ENCODE data around the gene LCE3C. TPM values are rescaled to one million over a fixed set of nuclear protein-coding genes. Genes with fewer than 3 reads are reported as not detected.

Gene LCE3C
- total and polyA plus RNA-seq, 4 experiments from 2014 or later = not detected

DNA sequence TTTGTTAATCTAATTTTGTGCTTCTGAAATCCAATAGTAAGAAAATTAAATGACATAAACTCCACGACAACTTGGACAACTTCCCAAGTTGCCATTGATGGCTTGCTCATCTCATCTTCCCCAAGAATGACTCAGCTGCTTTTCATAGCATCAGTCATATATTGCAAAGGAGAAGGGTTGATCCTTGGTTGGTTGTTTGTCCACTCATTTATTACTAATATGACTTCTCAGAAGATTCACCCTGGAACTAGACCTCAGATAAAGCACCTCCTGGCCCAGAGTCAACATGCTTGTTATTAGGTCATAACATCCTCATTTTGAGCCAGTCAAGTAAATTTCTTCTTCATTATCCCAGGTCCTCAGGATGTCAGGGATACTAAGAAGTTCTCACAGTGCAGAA, 17.4 kb upstream of the LCE3C start:
- H3K9me3 ChIP-seq (ENCODE audit: control insufficient read depth in 1 of 2, low read length in 2 of 2) = no peaks in the 10 kb centered on the region
- intact Hi-C loops (cut with micrococcal nuclease) = no loop called here
- DNase-seq = no peak
- CTCF ChIA-PET (ENCODE audit: partially characterized antibody) = no interaction called here
- H3K4me1 ChIP-seq (ENCODE audit: insufficient read depth, low read length) = no peaks in the 10 kb centered on the region
- Mint-ChIP-seq H3K27ac (no peak overlapping the region), H3K36me3 (no peaks in the 10 kb centered on the region), H3K4me3 (no peak overlapping the region), H3K9me3 (peaks cover 0 to 7% (median 0%) of the 10 kb centered on the region in 8 donors), H3K4me1 (peaks cover 0 to 3% (median 0%) of the 10 kb centered on the region in 4 donors), H3K27me3 (peaks cover 5 to 12% of the 10 kb centered on the region in 2 donors)
- H3K36me3 ChIP-seq (ENCODE audit: insufficient read depth, low read length) = no peaks in the 10 kb centered on the region
- H3K27ac ChIP-seq (ENCODE audit: low read depth, low read length) = no peak overlapping the region
- no peaks in the 10 kb centered on the region for H3K27me3 ChIP-seq (ENCODE audit: insufficient read depth, low read length)
- no peak overlapping the region for H3K4me3 ChIP-seq (ENCODE audit: low read length in 2 of 2)
- POLR2A ChIA-PET (ENCODE audit: partially characterized antibody) = no interaction called here

DNA sequence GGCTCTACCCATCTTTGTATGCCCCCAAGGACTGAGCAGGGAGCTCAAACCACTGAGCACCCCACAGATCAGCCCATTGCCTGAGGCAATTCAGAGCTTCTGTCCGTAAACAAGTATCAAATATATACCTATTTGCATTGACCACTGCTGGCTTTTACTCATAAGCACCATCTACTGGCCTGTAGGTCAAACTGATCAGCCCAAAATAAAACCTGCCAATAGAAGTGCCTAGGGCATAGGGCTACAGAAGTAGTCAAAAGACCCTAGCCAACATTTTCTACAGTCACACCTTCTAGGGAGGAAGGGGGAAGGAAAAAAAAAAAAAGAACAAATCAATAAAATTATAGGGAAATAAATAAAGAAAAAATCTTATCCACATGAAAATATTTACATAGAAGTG, 14.4 kb upstream of the LCE3C start:
- no peaks in the 10 kb centered on the region for H3K4me1 Mint-ChIP-seq
- Histone ChIP-seq H3K4me1 (ENCODE audit: insufficient read depth, low read length) (no peaks in the 10 kb centered on the region), H3K4me3 (ENCODE audit: low read length in 2 of 2) (no peak overlapping the region), H3K36me3 (ENCODE audit: insufficient read depth, low read length) (no peaks in the 10 kb centered on the region), H3K27ac (ENCODE audit: low read depth, low read length) (no peak overlapping the region), H3K9me3 (ENCODE audit: control insufficient read depth in 1 of 2, low read length in 2 of 2) (no peaks in the 10 kb centered on the region), H3K27me3 (ENCODE audit: insufficient read depth, low read length) (no peaks in the 10 kb centered on the region)
- ChIA-PET POLR2A (ENCODE audit: partially characterized antibody) (no interaction called here), CTCF (ENCODE audit: partially characterized antibody) (no interaction called here)
- intact Hi-C loops (cut with micrococcal nuclease) = no loop called here
- no peak overlapping the region for H3K27ac Mint-ChIP-seq
- peaks cover 0 to 7% (median 0%) of the 10 kb centered on the region in 8 donors for H3K9me3 Mint-ChIP-seq
- no peak overlapping the region for H3K4me3 Mint-ChIP-seq
- DNase-seq = no peak
- H3K36me3 Mint-ChIP-seq = no peaks in the 10 kb centered on the region
- H3K27me3 Mint-ChIP-seq = peaks cover 0 to 2% of the 10 kb centered on the region in 2 donors

DNA sequence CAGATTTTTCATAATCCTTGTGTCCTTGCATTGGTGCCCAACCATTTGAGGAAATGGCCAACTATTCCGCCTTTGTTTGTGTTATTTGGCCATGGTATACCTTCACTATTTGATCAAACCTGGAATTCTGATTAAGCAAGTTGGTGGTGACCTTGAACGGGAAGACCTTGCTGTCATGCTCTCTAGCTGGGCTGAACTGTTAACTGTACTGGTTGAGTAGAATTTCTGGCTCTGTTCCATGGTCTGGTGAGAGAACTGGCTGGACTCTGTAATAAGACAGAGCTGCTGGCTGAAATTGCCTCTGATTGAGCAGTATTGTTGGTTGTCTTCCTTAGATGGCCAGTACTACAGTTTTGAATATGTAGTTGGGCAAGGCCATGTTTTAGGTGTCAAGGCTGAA, 3.0 kb upstream of the LCE3C start:
- no peaks in the 10 kb centered on the region for H3K4me1 Mint-ChIP-seq

DNA sequence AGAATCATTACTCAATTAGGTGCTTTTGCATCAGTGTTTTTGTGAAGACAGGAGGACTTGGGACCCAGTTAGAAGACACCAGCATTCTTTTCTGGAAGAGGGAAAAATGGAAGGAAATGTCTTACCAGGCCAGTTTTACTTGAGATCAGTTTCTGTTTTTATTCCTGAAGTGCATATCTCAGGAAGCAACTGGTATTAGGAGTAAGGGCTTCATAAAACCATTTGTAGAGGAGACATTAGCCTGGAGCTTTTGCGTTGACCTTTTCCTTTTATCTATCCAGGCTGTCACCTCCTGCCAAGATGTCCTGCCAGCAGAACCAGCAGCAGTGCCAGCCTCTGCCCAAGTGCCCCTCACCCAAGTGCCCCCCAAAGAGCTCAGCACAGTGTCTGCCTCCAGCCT, 13.5 kb downstream of the LCE3C start, which contains the start of gene LCE3B:
TSS of gene LCE3B (plus strand) at position 301 of the 400 bp plus-strand sequence. CDS start at position 301, 0 bp downstream.
- Histone ChIP-seq H3K4me3 (ENCODE audit: low read length in 2 of 2) (no peak within 1 kb of the TSS), H3K36me3 (ENCODE audit: insufficient read depth, low read length) (no peaks in the 10 kb centered on the region), H3K9me3 (ENCODE audit: control insufficient read depth in 1 of 2, low read length in 2 of 2) (peaks cover 0 to 2% of the 10 kb centered on the region in 2 donors), H3K4me1 (ENCODE audit: insufficient read depth, low read length) (no peaks in the 10 kb centered on the region), H3K27ac (ENCODE audit: low read depth, low read length) (no peak within 1 kb of the TSS), H3K27me3 (ENCODE audit: insufficient read depth, low read length) (no peaks in the 10 kb centered on the region)
- no peak within 1 kb of the TSS for H3K27ac Mint-ChIP-seq
- H3K9me3 Mint-ChIP-seq = peaks cover 0 to 9% (median 4%) of the 10 kb centered on the region in 8 donors
- intact Hi-C loops (cut with micrococcal nuclease) = no loop called here
- ChIA-PET CTCF (ENCODE audit: partially characterized antibody) (no interaction called here), POLR2A (ENCODE audit: partially characterized antibody) (no interaction called here)
- no peak within 1 kb of the TSS for H3K4me3 Mint-ChIP-seq
- H3K36me3 Mint-ChIP-seq = peaks cover 0 to 1% of the 10 kb centered on the region in 2 donors
- peaks cover 0 to 9% of the 10 kb centered on the region in 2 donors for H3K27me3 Mint-ChIP-seq
- no peak for DNase-seq
- no peaks in the 10 kb centered on the region for H3K4me1 Mint-ChIP-seq

More for the DNA sequence above, 3.0 kb upstream of the LCE3C start:
- POLR2A ChIA-PET (ENCODE audit: partially characterized antibody) = no interaction called here
- intact Hi-C loops (cut with micrococcal nuclease) = no loop called here
- Mint-ChIP-seq H3K27ac (no peak overlapping the region), H3K4me3 (no peak overlapping the region), H3K27me3 (no peaks in the 10 kb centered on the region), H3K9me3 (peaks cover 0 to 16% (median 0%) of the 10 kb centered on the region in 8 donors), H3K36me3 (no peaks in the 10 kb centered on the region)
- no peaks in the 10 kb centered on the region for H3K36me3 ChIP-seq (ENCODE audit: insufficient read depth, low read length)
- no peak overlapping the region for H3K4me3 ChIP-seq (ENCODE audit: low read length in 2 of 2)
- H3K27ac ChIP-seq (ENCODE audit: low read depth, low read length) = no peak overlapping the region
- H3K4me1 ChIP-seq (ENCODE audit: insufficient read depth, low read length) = no peaks in the 10 kb centered on the region
- no peak for DNase-seq
- CTCF ChIA-PET (ENCODE audit: partially characterized antibody) = no interaction called here
- no peaks in the 10 kb centered on the region for H3K27me3 ChIP-seq (ENCODE audit: insufficient read depth, low read length)
- H3K9me3 ChIP-seq (ENCODE audit: control insufficient read depth in 1 of 2, low read length in 2 of 2) = no peaks in the 10 kb centered on the region

DNA sequence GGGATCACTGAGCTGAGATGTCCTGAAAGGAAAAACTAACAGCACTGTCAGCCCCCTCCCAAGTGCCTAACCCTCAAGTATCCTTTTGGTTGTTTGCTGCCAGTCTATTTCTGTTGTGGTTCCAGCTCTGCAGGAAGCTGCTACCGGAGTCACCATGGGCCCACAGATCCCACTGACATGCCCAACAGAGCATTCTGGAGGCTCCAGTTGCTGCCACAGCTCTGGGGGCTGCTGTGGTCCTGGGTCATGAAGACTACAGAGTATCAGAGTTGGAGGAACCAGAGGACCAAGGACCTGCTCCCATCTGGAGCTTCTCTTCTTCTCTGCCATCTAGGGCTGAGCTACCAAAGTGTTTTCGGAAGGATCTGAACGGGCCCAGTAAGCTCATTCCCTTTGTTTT, 22.0 kb downstream of the LCE3C start:
- H3K9me3 Mint-ChIP-seq = peaks cover 0 to 30% (median 16%) of the 10 kb centered on the region in 8 donors
- H3K4me3 ChIP-seq (ENCODE audit: low read length in 2 of 2) = no peak overlapping the region
- no peaks in the 10 kb centered on the region for H3K27me3 ChIP-seq (ENCODE audit: insufficient read depth, low read length)
- no peaks in the 10 kb centered on the region for H3K36me3 ChIP-seq (ENCODE audit: insufficient read depth, low read length)
- H3K27ac ChIP-seq (ENCODE audit: low read depth, low read length) = no peak overlapping the region
- peaks cover 0 to 5% of the 10 kb centered on the region in 2 donors for H3K36me3 Mint-ChIP-seq
- intact Hi-C loops (cut with micrococcal nuclease) = no loop called here
- peaks cover 18 to 23% of the 10 kb centered on the region in 2 donors for H3K27me3 Mint-ChIP-seq
- no peak overlapping the region for H3K4me3 Mint-ChIP-seq
- H3K9me3 ChIP-seq (ENCODE audit: control insufficient read depth in 1 of 2, low read length in 2 of 2) = peaks cover 0 to 14% of the 10 kb centered on the region in 2 donors
- peak overlapping the region in 1 of 7 donors; percentile 0 for H3K27ac Mint-ChIP-seq
- peaks cover 0 to 4% (median 0%) of the 10 kb centered on the region in 4 donors for H3K4me1 Mint-ChIP-seq
- ChIA-PET POLR2A (ENCODE audit: partially characterized antibody) (no interaction called here), CTCF (ENCODE audit: partially characterized antibody) (no interaction called here)
- no peak for DNase-seq
- H3K4me1 ChIP-seq (ENCODE audit: insufficient read depth, low read length) = no peaks in the 10 kb centered on the region

DNA sequence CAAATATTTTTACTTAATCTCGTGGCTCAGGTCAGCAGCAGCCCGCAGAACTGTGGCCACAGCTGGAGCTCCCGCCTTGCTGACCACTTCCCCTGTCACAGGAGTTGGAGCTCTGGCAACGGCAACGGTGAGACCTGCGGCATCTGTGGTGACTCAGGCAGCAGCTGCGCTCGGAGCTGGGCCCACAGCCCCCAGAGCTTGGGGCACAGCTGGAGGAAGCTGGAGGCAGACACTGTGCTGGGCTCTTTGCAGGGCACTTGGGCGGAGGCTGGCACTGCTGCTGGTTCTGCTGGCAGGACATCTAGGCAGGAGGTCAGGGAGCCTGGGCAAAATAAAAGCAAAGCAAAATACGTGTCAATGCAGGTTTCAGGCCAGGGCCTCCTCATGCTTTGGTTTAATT, 22.8 kb downstream of the LCE3C start, which contains the start of gene LCE3A:
TSS of gene LCE3A (minus strand) at position 301 of the 400 bp plus-strand sequence. CDS start at position 301, 0 bp downstream.
- POLR2A ChIA-PET (ENCODE audit: partially characterized antibody) = no interaction called here
- Histone ChIP-seq H3K27ac (ENCODE audit: low read depth, low read length) (no peak within 1 kb of the TSS), H3K4me1 (ENCODE audit: insufficient read depth, low read length) (no peaks in the 10 kb centered on the region), H3K9me3 (ENCODE audit: control insufficient read depth in 1 of 2, low read length in 2 of 2) (peaks cover 0 to 14% of the 10 kb centered on the region in 2 donors), H3K36me3 (ENCODE audit: insufficient read depth, low read length) (no peaks in the 10 kb centered on the region), H3K27me3 (ENCODE audit: insufficient read depth, low read length) (no peaks in the 10 kb centered on the region), H3K4me3 (ENCODE audit: low read length in 2 of 2) (no peak within 1 kb of the TSS)
- CTCF ChIA-PET (ENCODE audit: partially characterized antibody) = no interaction called here
- peak within 1 kb of the TSS in 1 of 7 donors; percentile 0 for H3K27ac Mint-ChIP-seq
- H3K27me3 Mint-ChIP-seq = peaks cover 23 to 30% of the 10 kb centered on the region in 2 donors
- peaks cover 0 to 8% of the 10 kb centered on the region in 2 donors for H3K36me3 Mint-ChIP-seq
- no peak within 1 kb of the TSS for H3K4me3 Mint-ChIP-seq
- H3K4me1 Mint-ChIP-seq = peaks cover 0 to 4% (median 0%) of the 10 kb centered on the region in 4 donors
- no peak for DNase-seq
- intact Hi-C loops (cut with micrococcal nuclease) = no loop called here
- H3K9me3 Mint-ChIP-seq = peaks cover 0 to 26% (median 14%) of the 10 kb centered on the region in 8 donors

DNA sequence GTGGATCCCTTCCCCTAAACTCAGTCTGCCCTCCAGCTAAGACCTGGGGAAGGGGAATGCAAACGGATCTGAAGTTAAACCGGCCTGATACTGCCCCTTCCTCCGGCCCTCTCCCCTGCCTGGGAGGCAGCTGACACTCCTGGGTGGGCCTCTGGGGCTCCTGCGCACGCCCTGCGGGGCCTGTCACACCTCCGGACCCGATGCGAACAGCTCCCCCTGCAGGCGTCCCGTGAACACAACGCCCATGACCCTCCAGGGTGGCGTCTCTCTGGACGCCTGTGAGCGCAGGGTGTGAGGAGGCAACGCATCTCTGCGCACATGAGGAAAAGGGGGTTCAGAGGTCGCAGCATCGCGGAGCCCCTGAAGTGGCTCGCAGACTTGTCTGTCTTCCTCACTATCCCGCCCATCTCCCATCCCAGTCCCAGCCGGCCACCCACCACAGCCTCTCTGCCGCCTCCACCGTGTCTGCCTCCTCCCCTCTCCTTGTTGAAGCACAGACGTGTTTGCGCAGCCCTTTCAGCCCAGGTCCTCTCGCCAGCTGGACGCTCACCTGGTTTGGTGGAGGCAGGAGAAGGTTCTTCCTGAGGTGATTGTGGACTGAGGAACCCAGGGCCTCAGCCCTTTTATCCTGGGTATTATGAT, 23.3 kb downstream of the LCE3C start:
- CTCF ChIA-PET (ENCODE audit: partially characterized antibody) = no interaction called here
- POLR2A ChIA-PET (ENCODE audit: partially characterized antibody) = no interaction called here

More for the DNA sequence above, 23.3 kb downstream of the LCE3C start:
- H3K27me3 ChIP-seq (ENCODE audit: insufficient read depth, low read length) = no peaks in the 10 kb centered on the region
- Mint-ChIP-seq H3K27me3 (peaks cover 23 to 30% of the 10 kb centered on the region in 2 donors), H3K4me3 (no peak overlapping the region), H3K36me3 (peaks cover 0 to 8% of the 10 kb centered on the region in 2 donors), H3K4me1 (peaks cover 0 to 4% (median 0%) of the 10 kb centered on the region in 4 donors), H3K27ac (no peak overlapping the region), H3K9me3 (peaks cover 0 to 23% (median 13%) of the 10 kb centered on the region in 8 donors)
- intact Hi-C loops (cut with micrococcal nuclease) = no loop called here
- no peak overlapping the region for H3K27ac ChIP-seq (ENCODE audit: low read depth, low read length)
- H3K36me3 ChIP-seq (ENCODE audit: insufficient read depth, low read length) = no peaks in the 10 kb centered on the region
- H3K9me3 ChIP-seq (ENCODE audit: control insufficient read depth in 1 of 2, low read length in 2 of 2) = peaks cover 0 to 13% of the 10 kb centered on the region in 2 donors
- no peak for DNase-seq
- no peak overlapping the region for H3K4me3 ChIP-seq (ENCODE audit: low read length in 2 of 2)
- no peaks in the 10 kb centered on the region for H3K4me1 ChIP-seq (ENCODE audit: insufficient read depth, low read length)

Data from CD4-positive, alpha-beta memory T cell (primary cell).